SIG-M5 treated with dmso at 0.1 percent for 504 hours (cell line): ENCODE measurements around the gene MAP2K5.

Experiments used
- DNase-seq: peaks from one replicate; lab custom pipeline; 2025; ENCODE audit not compliant: unreplicated experiment; lab: John Stamatoyannopoulos, UW

The MAP2K5 gene

GRCh38 chr15:67719330-67719959 is 176.9 kb downstream of the MAP2K5 start:
- no peak for DNase-seq

GRCh38 chr15:67720556-67721175 is 178.2 kb downstream of the MAP2K5 start:
- peak; percentile 27 for DNase-seq

- DNase-seq, result no peak
Measured at GRCh38 chr15:67722030-67722817, 179.7 kb downstream of the MAP2K5 start.

DNA sequence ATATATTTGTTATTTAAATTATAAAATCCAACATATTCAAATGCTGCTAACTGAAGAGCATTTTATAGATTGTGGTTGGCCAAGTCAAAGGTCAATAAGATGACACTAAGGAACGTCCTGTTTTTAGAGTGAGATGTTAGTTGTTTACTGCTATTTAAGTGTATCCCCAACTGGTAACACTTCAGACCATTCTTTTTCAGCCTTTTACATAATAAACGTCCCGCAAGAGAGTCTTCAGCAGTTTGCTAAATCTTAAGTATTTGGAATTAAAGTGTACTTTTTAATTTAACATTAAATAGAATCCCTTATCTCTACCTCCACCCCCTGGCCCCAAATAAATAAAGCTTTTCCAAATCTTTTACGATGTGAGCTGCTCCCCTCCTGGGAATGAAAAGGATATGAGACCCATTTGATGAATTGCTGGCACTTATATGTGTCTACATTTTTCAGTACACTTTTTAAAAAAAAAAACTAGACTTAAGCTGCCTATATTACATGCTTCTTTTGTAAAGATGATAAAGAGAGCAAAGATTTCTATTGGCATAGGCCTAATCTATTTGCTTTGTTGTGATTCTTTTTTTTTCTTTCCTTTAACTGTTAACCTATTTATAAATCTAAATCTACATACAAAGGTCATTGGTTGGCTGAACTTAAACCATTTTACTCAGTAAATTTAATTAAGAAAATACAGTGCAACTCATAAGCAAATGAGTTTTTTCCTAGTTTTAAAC is 181.0 kb downstream of the MAP2K5 start:
- no peak for DNase-seq

GRCh38 chr15:67724691-67725375 is 182.3 kb downstream of the MAP2K5 start:
- DNase-seq, result no peak

- DNase-seq, result no peak
Measured at GRCh38 chr15:67730135-67730534, 187.6 kb downstream of the MAP2K5 start.

- DNase-seq, result no peak
Measured at GRCh38 chr15:67731112-67731721, 188.7 kb downstream of the MAP2K5 start.

DNA sequence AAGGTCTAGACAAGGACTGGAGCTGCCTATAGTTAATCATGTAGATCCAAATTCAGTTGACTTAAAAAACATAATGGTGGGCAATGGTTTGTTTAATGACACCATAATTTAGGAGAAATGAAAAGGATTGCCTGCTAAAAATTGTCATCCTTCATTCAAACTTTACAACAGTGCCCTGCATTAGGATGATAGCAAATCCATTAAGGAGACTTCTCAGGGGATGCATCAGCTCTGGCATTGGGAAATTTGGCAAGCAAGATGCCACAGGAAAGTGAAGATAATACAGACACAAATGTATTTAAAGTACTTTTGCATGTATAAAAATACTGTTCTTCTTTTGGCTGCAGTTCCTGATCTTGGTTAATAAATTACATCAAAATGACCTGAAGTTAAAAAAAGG is 189.7 kb downstream of the MAP2K5 start:
- no peak for DNase-seq

DNA sequence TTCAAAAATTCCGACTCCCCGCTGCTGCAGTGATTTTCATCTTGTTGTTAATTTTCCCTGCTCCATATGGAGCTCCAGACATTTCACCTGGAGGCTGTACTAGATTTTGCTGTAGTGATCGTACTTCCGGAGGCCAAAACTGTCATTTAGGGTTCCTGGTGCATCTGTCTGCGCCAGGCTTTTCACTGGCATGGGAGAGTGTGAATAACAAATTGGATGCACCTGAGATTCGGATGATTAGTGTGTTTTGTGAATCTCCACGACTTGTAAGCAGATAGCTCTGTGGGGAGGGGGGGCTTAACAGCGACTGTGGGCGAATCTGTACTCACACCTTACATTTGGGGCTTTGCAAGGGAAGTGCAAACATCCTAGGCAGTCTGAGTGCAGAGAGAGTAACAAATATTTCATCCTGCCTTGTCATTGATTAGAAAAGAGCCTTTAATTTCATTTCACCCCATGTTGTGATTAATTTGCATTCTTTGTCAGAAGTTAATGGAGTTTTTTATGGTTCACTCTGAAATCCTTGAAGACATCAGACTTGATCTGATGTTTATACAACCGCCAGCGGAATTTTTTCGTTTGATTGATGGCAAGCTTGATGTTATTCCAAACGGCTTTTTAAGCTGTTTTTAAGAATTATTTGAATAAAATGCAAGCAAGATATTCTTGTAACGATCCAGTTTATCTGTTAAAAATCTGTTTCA is 190.3 kb downstream of the MAP2K5 start:
- no peak for DNase-seq

DNA sequence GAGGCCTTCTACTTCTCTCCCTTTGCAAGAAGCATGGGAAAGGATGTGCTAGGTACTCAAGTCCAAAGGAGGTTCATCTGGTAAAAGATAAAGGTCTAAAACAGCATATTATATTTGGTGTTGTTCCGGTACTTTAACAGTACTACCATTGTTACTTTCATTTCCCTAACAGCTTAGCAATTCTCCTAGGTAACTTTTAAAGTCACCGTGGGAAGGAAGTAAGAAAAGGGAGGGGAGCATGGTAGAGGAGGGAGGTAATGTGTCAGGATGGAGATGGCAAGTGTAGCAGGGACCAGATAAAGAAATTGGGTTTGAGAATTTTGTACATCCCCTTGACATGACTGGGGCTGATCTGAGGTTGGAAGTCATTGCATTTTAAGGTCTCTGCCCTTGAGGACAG is 193.4 kb downstream of the MAP2K5 start:
- no peak for DNase-seq

DNA sequence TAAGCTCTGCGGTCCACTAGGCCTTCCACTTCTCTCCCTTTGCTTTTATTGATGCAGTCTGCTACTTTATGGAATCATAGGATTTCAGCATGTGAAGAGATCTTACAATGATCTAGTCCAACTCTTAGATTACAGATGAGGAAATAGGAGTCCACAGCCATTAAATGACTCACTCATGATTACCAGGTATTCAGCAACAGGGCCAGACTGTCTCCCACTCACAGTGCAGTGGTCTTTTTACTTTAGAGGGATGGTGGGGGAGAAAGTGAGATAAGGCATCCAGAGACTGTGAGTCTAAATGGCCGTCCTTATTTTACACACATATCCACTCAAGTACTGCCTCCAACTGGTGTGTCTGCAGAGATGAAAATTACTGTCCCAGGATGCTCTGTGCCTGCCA is 194.3 kb downstream of the MAP2K5 start:
- no peak for DNase-seq

DNA sequence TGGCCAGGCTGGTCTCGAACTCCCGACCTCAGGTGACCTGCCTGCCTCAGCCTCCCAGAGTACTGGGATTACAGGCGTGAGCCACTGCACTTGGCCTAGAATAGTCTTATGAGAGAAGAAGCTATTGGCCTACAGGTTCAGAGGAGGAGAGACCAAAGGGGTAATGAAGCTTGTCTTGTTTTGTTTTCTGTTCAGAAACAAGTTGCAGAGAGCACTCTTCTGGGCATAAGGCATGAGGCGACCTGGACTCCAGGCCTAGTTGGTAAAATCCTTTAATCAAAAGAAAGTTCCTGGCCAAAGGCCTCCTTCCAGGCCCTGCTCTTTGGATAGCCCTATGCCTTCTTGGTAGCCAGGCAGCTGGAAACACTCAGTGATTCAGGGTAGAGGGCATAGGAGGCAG is 195.6 kb downstream of the MAP2K5 start:
- DNase-seq, result no peak

GRCh38 chr15:67740405-67740804 is 197.9 kb downstream of the MAP2K5 start:
- DNase-seq, result no peak

DNA sequence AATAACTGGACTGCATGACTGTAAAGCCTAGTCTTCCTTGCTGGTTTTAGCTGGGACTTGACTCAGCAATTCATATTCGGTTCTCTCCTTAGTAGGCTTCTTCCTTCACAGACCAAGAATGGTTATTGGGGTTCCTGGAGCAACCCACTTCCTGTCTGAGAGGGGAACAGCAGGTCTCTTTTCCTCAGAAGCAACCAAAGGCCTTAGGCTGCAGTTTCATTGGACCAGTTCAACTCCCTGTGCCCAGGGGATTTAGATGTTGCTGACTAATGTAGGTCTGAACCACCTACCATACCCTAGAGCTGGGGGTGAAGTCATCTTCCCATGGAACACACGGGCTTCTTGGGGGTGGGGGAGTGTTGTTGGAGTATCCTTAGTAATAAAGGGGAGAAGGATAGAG is 198.8 kb downstream of the MAP2K5 start:
- no peak for DNase-seq

GRCh38 chr15:67743558-67743957 is 201.1 kb downstream of the MAP2K5 start:
- no peak for DNase-seq

- no peak for DNase-seq
Measured at GRCh38 chr15:67744331-67745072, 202.0 kb downstream of the MAP2K5 start.

GRCh38 chr15:67745073-67746006 is 202.8 kb downstream of the MAP2K5 start:
- DNase-seq, result no peak

DNA sequence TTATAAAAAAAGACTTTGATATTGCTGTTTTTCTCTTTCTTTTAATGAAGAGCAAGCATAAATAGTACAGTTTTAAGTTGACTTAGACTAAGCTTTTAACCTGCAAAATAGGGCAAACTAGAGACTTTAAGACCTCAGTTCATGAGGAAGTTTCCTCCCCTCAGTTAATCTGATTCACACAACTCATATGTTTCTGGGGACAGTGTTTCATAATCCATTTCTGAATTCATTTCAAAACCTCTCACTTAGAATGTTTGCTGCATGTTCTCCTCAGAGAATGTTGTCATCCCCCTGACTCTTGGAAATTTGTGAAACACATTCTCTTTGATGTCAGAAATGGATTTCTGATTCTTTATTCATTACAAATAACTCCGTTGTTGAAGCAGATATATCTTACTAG is 203.5 kb downstream of the MAP2K5 start:
- DNase-seq, result peak; percentile 74
